ENCODE data around the gene MGME1.

The MGME1 gene

DNA sequence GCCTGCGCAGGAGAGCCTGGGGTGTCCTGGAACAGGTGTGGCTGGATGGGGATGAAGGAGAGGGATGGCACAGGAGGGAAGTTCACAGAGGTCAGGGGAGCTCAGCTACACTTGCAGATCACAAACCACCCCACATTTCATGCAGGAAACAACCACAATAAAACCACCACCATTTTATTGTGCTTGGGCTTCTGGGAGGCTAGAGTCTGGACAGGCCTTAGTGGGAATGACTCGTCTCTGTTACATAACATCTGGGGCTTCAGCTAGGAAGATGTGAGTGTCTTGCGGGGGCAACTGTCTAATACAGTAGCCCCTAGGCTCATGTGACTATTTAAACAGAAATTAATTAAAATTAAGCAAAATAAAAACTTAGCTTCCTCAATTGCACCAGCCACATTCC is 33.6 kb upstream of the MGME1 start:
- DNase-seq (ENCODE audit: low read depth), result peak; percentile 26
- H3K4me3 ChIP-seq (replicated peaks; ENCODE audit: low read depth, low read length), result no peak overlapping the region
- TF ChIP-seq, protein P1, sequence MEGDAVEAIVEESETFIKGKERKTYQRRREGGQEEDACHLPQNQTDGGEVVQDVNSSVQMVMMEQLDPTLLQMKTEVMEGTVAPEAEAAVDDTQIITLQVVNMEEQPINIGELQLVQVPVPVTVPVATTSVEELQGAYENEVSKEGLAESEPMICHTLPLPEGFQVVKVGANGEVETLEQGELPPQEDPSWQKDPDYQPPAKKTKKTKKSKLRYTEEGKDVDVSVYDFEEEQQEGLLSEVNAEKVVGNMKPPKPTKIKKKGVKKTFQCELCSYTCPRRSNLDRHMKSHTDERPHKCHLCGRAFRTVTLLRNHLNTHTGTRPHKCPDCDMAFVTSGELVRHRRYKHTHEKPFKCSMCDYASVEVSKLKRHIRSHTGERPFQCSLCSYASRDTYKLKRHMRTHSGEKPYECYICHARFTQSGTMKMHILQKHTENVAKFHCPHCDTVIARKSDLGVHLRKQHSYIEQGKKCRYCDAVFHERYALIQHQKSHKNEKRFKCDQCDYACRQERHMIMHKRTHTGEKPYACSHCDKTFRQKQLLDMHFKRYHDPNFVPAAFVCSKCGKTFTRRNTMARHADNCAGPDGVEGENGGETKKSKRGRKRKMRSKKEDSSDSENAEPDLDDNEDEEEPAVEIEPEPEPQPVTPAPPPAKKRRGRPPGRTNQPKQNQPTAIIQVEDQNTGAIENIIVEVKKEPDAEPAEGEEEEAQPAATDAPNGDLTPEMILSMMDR (IDR thresholded peaks at IDR 0.05; ENCODE audit: low read length, missing control alignments), result no peak

- no peak overlapping the region for H3K4me3 ChIP-seq (replicated peaks; ENCODE audit: low read depth, low read length)
- TF ChIP-seq, protein P1 (IDR thresholded peaks at IDR 0.05; ENCODE audit: low read length, missing control alignments), result no peak
- peak; percentile 21 for DNase-seq (ENCODE audit: low read depth)
These were observed 33.1 kb upstream of the MGME1 start for GRCh38 chr20:17935761-17936160.

DNA sequence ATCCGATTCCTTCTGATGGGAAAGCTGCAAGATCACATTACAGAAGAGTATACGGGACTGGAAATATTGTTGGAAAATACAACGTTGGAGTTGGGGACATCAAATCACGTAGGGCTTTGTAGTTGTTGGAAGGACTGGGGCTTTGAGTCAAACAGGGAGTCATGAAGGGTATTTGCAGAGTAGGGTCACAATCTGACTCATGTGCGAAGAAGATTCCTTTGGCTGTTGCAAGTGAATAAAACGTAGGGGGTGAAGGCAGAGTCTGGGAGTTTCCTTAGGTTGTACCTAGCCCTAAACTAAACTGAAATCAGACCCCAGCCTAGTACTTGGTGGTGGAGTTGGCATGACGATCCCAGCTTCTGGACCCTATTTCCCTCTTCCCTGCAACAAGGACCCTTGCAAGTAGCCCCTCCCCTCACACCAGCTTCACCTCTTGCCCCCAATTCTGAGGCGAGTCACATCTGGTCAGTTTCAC is 32.5 kb upstream of the MGME1 start:
- no peak overlapping the region for H3K4me3 ChIP-seq (replicated peaks; ENCODE audit: low read depth, low read length)
- peak; percentile 30 for DNase-seq (ENCODE audit: low read depth)
- TF ChIP-seq, protein P1 (IDR thresholded peaks at IDR 0.05; ENCODE audit: low read length, missing control alignments), result no peak

GRCh38 chr20:17936761-17937732 is 31.8 kb upstream of the MGME1 start:
- DNase-seq (ENCODE audit: low read depth), result peak; percentile 72
- TF ChIP-seq, protein P1 (IDR thresholded peaks at IDR 0.05; ENCODE audit: low read length, missing control alignments), result no peak
- H3K4me3 ChIP-seq (replicated peaks; ENCODE audit: low read depth, low read length), result no peak overlapping the region

DNA sequence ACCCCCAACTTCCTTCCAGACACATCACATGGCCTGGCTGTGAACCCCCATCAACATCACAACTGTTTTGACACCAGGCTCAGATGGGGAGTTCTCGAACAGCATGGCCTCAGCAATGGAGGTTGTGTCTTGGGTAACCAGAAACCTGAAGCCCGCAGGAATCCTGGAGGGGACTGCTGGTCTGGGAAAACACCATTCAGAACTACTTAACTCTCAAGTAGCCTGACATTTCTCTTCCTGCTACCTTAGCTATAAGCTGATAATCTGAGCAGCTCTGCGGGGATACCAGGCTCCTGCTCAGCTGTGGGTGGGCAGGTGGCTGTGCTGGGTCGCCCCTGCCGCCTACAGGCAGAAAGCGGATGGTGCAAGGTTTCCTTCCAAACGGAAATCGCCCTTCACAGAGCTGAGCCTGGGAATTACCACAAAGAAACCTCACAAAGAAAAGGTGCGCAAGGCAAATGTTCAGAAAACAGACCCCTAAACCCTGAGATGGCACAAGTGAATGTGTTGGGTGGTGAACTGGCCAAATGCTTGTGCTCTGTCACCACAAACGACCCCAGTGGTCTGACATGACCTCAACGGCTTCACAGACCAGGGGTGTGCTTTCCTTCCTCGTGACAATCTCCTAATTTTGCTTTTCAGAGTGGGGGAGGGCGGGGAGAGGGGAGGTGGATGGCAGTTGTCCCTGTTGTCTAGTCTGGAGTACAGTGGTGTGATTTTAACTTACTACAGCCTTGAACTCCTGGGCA is 29.8 kb upstream of the MGME1 start:
- TF ChIP-seq, protein P1 (IDR thresholded peaks at IDR 0.05; ENCODE audit: low read length, missing control alignments), result peak; percentile 97
- DNase-seq (ENCODE audit: low read depth), result peak; percentile 74
- H3K4me3 ChIP-seq (replicated peaks; ENCODE audit: low read depth, low read length), result no peak overlapping the region

DNA sequence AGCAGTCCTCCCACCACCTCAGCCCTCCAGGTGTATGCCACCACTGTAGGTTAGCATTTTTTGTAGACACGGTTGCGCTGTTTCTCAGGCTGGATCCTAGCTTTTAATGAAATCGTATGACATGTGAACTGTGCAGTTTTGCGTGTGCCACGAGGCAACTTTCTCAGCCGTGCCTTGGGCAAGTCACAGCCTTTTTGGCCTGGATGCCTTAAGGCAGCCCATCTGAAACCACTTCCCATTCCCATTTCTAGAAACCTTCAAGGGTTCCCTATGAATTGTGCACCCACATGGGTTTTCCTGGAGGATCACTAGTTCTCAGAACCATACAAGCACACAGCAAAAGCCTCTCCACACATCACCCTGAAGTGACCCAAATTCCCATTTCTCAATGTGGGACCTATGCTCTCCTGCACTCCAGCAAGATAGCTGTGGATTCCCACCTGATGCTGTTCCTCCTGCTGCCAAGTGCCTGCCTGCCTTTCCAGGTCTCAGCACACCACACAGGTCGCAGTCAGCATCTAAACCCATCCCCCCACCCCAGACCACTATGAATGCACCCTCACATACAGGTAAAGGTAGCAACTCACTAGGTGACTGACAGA is 29.1 kb upstream of the MGME1 start:
- TF ChIP-seq, protein P1 (IDR thresholded peaks at IDR 0.05; ENCODE audit: low read length, missing control alignments), result no peak
- DNase-seq (ENCODE audit: low read depth), result no peak
- H3K4me3 ChIP-seq (replicated peaks; ENCODE audit: low read depth, low read length), result no peak overlapping the region

Measured in fibroblast of pulmonary artery (primary cell).